Anterior cingulate cortex (tissue), 58 donors: ENCODE measurements around the gene TPBGL.

Source experiments
- DNase-seq, 58 donors: peaks; one replicate each; lab custom pipeline; 2025; lab: John Stamatoyannopoulos, UW

The TPBGL gene

DNA sequence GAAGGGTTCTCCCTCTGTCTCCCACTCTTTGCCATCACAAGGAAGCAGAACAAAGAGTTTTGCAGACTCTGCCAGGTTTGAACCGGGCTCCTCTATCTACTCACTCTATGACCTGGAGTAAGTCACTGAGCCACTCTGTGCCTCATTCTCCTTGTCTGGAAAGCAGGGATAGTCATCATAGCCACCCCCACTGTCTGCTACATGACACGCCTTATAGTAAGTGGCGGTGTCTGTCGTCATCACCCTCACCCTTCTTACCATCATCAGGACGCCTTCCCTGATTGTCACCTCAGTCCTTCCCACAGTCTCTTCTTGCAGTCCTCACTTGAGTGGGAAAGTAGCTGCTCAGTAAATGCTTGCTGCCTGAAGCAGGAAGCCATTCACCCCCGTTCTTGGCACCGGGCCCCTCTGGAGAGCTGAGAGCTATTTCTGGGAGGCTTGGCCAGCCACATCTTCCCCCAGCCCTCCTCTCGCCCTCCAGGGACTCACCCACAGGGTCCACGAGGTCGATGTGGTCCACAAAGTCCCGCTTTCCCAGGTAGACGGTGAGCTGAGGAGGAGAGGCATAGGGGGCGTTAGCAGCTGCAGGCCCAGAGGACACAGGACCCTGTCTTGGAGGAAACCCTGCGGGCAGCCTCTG, 46.4 kb downstream of the TPBGL start:
- no peak for DNase-seq

GRCh38 chr11:75287579-75287978, 47.0 kb downstream of the TPBGL start:
- DNase-seq, result no peak

GRCh38 chr11:75289511-75289760, 48.9 kb downstream of the TPBGL start:
- no peak for DNase-seq

DNA sequence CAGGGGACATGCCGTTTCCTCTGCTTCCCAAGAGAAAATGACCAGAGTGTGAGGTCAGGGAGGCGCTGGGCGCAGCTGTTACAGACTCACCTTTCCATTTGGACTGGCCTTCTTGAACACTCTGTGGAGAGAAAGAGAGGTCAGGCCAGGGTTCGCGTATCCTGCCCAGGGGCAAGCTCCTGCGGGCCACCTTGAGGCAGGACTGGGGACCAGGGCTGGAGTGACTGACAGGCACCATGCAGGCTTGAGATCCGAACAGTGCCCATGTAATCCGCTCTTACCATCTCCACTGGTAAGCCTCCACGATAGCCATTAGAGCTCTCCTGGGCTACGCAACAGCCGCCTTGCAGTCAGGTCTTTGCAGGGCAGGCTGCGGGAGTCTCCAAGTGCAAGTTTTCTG, 49.3 kb downstream of the TPBGL start:
- no peak for DNase-seq

DNA sequence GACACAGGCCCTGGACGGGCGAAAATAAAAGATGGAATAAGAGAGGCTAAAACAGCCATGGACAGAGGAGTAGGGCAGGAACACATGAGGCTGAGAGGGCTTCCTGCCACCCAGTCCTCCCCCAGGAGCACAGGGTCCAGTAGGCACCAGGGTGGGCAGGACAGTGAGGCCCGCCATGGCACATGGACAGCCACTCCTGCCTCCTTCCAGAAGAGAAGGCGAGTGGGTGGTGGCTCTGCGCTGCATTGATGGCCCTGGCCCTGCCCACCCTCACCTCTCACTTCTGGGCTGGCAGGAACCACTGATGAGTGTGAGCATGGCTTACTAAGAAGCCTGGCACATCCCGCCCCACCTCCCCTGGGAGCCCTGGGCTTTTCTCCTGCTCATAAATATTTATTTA, 51.2 kb downstream of the TPBGL start:
- no peak for DNase-seq

- no peak for DNase-seq
Observed at GRCh38 chr11:75292943-75293342, 52.4 kb downstream of the TPBGL start.
